ENCODE data around the gene KDM4C.

GRCh38 chr9:6788162-6789016 lies 30.6 kb downstream of the KDM4C start:
- TF ChIP-seq POLR2A (IDR thresholded peaks at IDR 0.05; ENCODE audit: borderline replicate concordance, extremely low read depth, insufficient read depth, insufficient read length) (no peak), ZNF274 (IDR thresholded peaks at IDR 0.05; ENCODE audit: low read depth, low read length) (no peak), CTCF (IDR thresholded peaks at IDR 0.05 in 2 of 3, conservative IDR thresholded peaks at IDR 0.05 in 1 of 3; ENCODE audit: borderline replicate concordance in 1 of 3, insufficient read depth in 1 of 3, low read depth in 2 of 3, low read length in 2 of 3) (no peak)
